Stomach (tissue), 9 donors: Measurements from ENCODE around the gene BRMS1L. TPM values are rescaled to one million over a fixed set of nuclear protein-coding genes. Genes with fewer than 3 reads are reported as not detected.
"Not testable (repeated sequence)": the region's sequence is repeated elsewhere in the genome, so short reads cannot be mapped to it uniquely, and the experiment has no call there.

Source experiments
- DNase-seq, 2 donors: peaks; one replicate each; pipeline versions ENCODE4 v3.0.0 to v3.0.0-alpha.2; 2013 to 2019
- H3K27ac ChIP-seq, 5 donors: fragments of 200-600 bp in 4 of 5; sonication (generic) in 4 of 5; one replicate each; pipeline ENCODE4 v1.5.1; 2013 to 2019; ENCODE audit warnings: mild to moderate bottlenecking in 1 of 5, moderate library complexity in 1 of 5
- H3K27me3 ChIP-seq, 3 donors: fragments of 200-600 bp; sonication (generic); one replicate each; pipeline ENCODE4 v1.5.1; 2017 to 2019; ENCODE audit warnings: mixed run types in 1 of 3
- H3K36me3 ChIP-seq, 4 donors: fragments of 200-600 bp; sonication (generic); 1 replicate in 3 of 4; 2 replicates in 1 of 4; pipeline ENCODE4 v1.5.1; 2016 to 2019
- H3K4me1 ChIP-seq, 4 donors: fragments of 200-600 bp; sonication (generic); one replicate each; pipeline ENCODE4 v1.5.1; 2016 to 2019
- H3K4me3 ChIP-seq, 4 donors: fragments of 200-600 bp; sonication (generic) in 3 of 4; one replicate each; pipeline ENCODE4 v1.5.1; 2016 to 2019; ENCODE audit warnings: mild to moderate bottlenecking in 1 of 4
- H3K9me3 ChIP-seq, 4 donors: fragments of 200-600 bp; sonication (generic); one replicate each; pipeline ENCODE4 v1.5.1; 2016 to 2019
- EP300 ChIP-seq: sonication (generic); formaldehyde crosslinking; IDR thresholded peaks from one replicate; pipeline ENCODE4 v1.6.1; 2017; ENCODE audit warnings: antibody characterized with exemption
- POLR2A ChIP-seq, 4 donors: fragments of 450-650 bp; IDR thresholded peaks; one replicate each; pipeline ENCODE4 v1.6.1; 2016; ENCODE audit warnings: antibody characterized with exemption in 4 of 4, control low read depth in 2 of 4, mild to moderate bottlenecking in 1 of 4, moderate library complexity in 1 of 4
- POLR2AphosphoS5 ChIP-seq, 3 donors: sonication (generic); formaldehyde crosslinking; IDR thresholded peaks; one replicate each; pipeline ENCODE4 v1.6.1; 2016; ENCODE audit warnings: antibody characterized with exemption in 3 of 3
- WGBS, 5 donors: extraction: QIAGEN DNeasy Blood & Tissue Kit in 3 of 5; methylation state at CpG; one replicate each; pipeline versions ENCODE4 v1.1.5 to v1.1.7; 2013 to 2018; 5-methylcytosine and 5-hydroxymethylcytosine counted together
- intact Hi-C: fragments of 100-400 bp; cut with DNase I; formaldehyde crosslinking; loops from one replicate; pipeline ENCODE4 v1.15.1; 2023; ENCODE audit warnings: low total_unique reads
- polyA plus RNA-seq, 3 donors: library from polyadenylated mRNA; stranded (reverse); fragments of 200-250 nt; gene quantifications; one replicate each; pipeline ENCODE4 v1.2.3, GENCODE V29; 2013
- total RNA-seq, 5 donors: library from RNA; depleted of rRNA; stranded (reverse); fragments of >200 nt; gene quantifications; one replicate each; pipeline versions ENCODE4 v1.1.0 to v1.2.3, GENCODE V29; 2014 to 2016
- TF ChIP-seq, protein P1 (sequence below), 7 experiments: fragments of 450-650 bp in 4 of 7; fragments of 200-600 bp in 3 of 7; sonication (generic) in 3 of 7; IDR thresholded peaks; one replicate each; pipeline ENCODE4 v1.5.1; 2016 to 2019; ENCODE audit warnings: antibody characterized with exemption in 7 of 7, control low read depth in 2 of 7, mild to moderate bottlenecking in 1 of 7
- donor health status: healthy with polysubstance abuse.
- donor health status: Bipolar disorder and iron deficiency.
- donor health status: healthy.

The BRMS1L gene
- total and polyA plus RNA-seq, 8 donors = 1.4 to 9.7 (median 5.8) TPM; not detected in 1

DNA sequence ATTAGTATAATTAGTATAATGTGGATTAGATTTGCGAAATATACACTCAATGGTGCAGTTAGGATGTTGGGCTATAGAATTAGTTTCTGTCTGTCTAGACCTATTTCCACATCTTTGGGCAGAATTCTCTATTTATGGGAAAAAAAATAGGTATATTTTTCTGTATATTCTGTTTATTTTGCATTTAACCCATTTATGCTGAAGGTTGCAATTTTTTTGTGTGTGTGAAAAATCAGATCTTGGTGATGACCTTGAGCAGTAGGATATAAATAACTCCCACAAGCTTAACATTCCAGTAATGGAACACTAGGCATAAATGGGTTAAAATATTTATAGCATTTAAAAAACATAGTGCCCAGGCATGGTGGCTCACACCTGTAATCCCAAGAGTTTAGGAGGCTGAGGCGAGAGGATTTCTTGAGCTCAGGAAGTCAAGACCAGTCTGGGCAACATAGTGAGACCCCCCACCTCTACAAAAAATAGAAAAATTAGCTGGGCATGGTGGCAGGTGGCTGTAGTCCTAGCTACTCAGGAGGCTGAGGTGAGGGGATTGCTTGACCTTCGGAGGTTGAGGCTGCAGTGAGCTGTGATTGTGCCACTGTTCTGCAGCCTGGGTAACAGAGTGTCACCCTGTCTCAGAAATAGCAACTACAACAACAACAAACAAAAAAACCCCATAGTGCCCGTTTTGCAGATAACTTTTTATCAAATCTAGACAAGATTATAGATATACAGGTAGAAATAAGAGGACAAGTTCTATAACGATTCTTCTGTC lies 9.3 kb downstream of the BRMS1L start:
- intact Hi-C loops = no loop called here
- Histone ChIP-seq H3K4me1 (no peaks in the 10 kb centered on the region), H3K4me3 (no peak overlapping the region), H3K36me3 (peaks cover 18 to 88% (median 78%) of the 10 kb centered on the region in 4 donors), H3K9me3 (peaks cover 0 to 6% (median 0%) of the 10 kb centered on the region in 4 donors), H3K27me3 (no peaks in the 10 kb centered on the region), H3K27ac (no peak overlapping the region)
- TF ChIP-seq, protein P1, sequence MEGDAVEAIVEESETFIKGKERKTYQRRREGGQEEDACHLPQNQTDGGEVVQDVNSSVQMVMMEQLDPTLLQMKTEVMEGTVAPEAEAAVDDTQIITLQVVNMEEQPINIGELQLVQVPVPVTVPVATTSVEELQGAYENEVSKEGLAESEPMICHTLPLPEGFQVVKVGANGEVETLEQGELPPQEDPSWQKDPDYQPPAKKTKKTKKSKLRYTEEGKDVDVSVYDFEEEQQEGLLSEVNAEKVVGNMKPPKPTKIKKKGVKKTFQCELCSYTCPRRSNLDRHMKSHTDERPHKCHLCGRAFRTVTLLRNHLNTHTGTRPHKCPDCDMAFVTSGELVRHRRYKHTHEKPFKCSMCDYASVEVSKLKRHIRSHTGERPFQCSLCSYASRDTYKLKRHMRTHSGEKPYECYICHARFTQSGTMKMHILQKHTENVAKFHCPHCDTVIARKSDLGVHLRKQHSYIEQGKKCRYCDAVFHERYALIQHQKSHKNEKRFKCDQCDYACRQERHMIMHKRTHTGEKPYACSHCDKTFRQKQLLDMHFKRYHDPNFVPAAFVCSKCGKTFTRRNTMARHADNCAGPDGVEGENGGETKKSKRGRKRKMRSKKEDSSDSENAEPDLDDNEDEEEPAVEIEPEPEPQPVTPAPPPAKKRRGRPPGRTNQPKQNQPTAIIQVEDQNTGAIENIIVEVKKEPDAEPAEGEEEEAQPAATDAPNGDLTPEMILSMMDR (IDR thresholded peaks at IDR 0.05) = no peak
- DNase-seq = no peak
- WGBS, 5 donors = 75 to 85% (median 80%) methylated on average over 5 of the region's 5 CpGs

DNA sequence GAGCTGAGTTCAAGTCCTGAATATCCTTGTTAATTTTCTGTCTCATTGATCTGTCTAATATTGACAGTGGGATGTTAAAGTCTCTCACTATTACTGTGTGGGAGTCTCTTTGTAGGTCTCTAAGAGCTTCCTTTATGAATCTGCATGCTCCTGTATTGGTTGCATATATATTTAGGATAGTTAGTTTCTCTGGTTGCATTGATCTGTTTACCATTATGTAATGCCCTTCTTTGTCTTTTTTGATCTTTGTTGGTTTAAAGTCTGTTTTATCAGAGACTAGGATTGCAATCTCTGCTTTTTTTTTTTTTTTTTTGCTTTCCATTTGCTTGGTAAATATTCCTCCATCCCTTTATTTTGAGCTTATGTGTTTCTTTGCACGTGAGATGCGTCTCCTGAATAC lies 15.6 kb downstream of the BRMS1L start:
- H3K27ac ChIP-seq, DNase-seq, H3K27me3 ChIP-seq, H3K4me1 ChIP-seq, H3K4me3 ChIP-seq, intact Hi-C loops: not testable (repeated sequence)
- H3K36me3 ChIP-seq = peaks cover 14 to 95% (median 85%) of the 10 kb centered on the region in 4 donors
- WGBS, 5 donors = 96 to 100% (median 97%) methylated on average over 2 of the region's 2 CpGs
- H3K9me3 ChIP-seq = peaks cover 6 to 26% (median 14%) of the 10 kb centered on the region in 4 donors

DNA sequence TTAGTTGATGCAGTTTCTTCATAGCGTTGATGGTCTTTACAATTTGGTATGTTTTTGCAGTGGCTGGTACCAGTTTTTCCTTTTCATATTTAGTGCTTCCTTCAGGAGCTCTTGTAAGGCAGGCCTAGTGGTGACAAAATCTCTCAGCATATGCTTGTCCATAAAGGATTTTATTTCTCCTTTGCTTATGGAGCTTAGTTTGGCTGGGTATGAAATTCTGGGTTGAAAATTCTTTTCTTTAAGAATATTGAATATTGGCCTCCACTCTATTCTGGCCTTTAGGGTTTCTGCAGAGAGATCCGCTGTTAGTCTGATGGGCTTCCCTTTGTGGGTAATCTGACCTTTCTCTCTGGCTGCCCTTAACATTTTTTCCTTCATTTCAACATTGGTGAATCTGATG lies 16.1 kb downstream of the BRMS1L start:
- intact Hi-C loops, DNase-seq, H3K27ac ChIP-seq, H3K4me1 ChIP-seq, H3K4me3 ChIP-seq, H3K27me3 ChIP-seq: not testable (repeated sequence)
- Histone ChIP-seq H3K36me3 (peaks cover 14 to 94% (median 83%) of the 10 kb centered on the region in 4 donors), H3K9me3 (peaks cover 6 to 26% (median 14%) of the 10 kb centered on the region in 4 donors)
- WGBS, 5 donors = 97 to 100% (median 98%) methylated on average over 2 of the region's 2 CpGs

DNA sequence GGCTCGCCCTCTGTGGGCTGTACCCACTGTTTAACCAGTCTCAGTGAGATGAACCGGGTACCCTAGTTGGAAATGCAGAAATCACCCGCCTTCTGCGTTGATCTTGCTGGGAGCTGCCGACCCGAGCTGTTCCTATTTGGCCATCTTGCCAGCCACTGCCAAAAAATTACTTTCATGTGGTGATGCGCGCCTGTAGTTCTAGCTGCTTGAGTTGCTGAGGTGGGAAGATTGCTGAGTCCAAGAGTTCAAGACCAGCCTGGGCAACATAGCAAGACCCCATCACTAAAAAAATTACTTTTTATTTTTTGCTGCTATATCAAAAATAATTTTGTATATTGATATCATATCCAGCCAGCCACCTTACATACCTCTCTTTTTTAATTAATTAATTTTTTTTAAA lies 18.4 kb downstream of the BRMS1L start:
- Histone ChIP-seq H3K9me3 (peaks cover 0 to 26% (median 14%) of the 10 kb centered on the region in 4 donors), H3K4me1 (no peaks in the 10 kb centered on the region), H3K27me3 (no peaks in the 10 kb centered on the region), H3K36me3 (peaks cover 6 to 94% (median 78%) of the 10 kb centered on the region in 4 donors), H3K27ac (no peak overlapping the region), H3K4me3 (no peak overlapping the region)
- 96 to 98% (median 98%) methylated on average over 7 to 8 of the region's 8 CpGs for WGBS, 5 donors
- TF ChIP-seq, protein P1 (IDR thresholded peaks at IDR 0.05) = no peak
- TF ChIP-seq POLR2AphosphoS5 (IDR thresholded peaks at IDR 0.05) = no peak
- TF ChIP-seq EP300 = no peak
- no peak for TF ChIP-seq POLR2A (IDR thresholded peaks at IDR 0.05)
- intact Hi-C loops = no loop called here
- no peak for DNase-seq

DNA sequence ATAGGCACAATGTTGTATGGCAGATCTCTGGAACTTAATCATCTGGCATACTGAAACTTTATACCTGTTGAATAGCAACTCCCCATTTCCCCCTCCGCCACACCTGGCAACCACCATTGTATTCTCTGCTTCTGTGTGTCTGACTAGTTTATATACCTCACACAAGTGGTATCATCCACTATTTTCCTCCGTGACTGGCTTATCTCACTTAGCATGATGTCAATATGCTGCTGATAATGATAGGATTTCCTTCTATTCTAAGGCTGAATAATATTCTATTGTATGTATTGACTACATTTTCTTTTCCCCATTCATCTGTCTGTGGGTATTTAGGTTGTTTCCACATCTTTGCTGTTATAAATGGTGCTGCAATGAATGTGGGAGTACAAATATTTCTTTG lies 21.5 kb downstream of the BRMS1L start:
- intact Hi-C loops = no loop called here
- Histone ChIP-seq H3K4me1 (no peaks in the 10 kb centered on the region), H3K9me3 (peaks cover 0 to 16% (median 3%) of the 10 kb centered on the region in 4 donors), H3K36me3 (peaks cover 0 to 82% (median 70%) of the 10 kb centered on the region in 4 donors), H3K27me3 (no peaks in the 10 kb centered on the region), H3K4me3 (no peak overlapping the region), H3K27ac (no peak overlapping the region)
- TF ChIP-seq POLR2AphosphoS5 (IDR thresholded peaks at IDR 0.05) = no peak
- no peak for TF ChIP-seq POLR2A (IDR thresholded peaks at IDR 0.05)
- TF ChIP-seq, protein P1 (IDR thresholded peaks at IDR 0.05) = no peak
- WGBS, 5 donors = 68 to 78% (median 68%) methylated on average over 2 of the region's 2 CpGs
- DNase-seq = no peak
